Measurements from ENCODE around the gene ZNF148.

ZNF148 gene

DNA sequence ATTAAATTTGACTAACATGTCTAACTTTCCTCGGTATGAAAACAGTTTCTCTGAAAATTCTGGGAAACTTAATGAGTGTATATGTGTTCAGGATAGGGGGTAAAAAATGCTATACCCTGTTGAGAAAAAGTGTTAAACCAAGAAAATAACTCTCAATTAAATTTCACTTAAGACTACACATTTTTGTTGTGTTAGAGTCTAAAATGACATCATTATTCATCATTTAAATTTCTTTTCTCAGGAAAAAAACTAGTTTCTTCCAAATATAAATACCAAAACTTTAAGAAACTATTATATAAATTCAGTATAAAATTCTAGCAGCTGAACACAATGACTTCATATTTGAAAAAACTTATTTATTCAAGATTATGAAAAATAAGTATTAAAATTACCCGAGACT lies 52.2 kb downstream of the ZNF148 start:
- no peak for DNase-seq (ENCODE audit: low read depth, low spot score)
- TF ChIP-seq, protein P1, sequence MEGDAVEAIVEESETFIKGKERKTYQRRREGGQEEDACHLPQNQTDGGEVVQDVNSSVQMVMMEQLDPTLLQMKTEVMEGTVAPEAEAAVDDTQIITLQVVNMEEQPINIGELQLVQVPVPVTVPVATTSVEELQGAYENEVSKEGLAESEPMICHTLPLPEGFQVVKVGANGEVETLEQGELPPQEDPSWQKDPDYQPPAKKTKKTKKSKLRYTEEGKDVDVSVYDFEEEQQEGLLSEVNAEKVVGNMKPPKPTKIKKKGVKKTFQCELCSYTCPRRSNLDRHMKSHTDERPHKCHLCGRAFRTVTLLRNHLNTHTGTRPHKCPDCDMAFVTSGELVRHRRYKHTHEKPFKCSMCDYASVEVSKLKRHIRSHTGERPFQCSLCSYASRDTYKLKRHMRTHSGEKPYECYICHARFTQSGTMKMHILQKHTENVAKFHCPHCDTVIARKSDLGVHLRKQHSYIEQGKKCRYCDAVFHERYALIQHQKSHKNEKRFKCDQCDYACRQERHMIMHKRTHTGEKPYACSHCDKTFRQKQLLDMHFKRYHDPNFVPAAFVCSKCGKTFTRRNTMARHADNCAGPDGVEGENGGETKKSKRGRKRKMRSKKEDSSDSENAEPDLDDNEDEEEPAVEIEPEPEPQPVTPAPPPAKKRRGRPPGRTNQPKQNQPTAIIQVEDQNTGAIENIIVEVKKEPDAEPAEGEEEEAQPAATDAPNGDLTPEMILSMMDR (IDR thresholded peaks at IDR 0.05; ENCODE audit: low read depth, low read length), result no peak
- in situ Hi-C loops (cut with HindIII; ENCODE audit: low sequenced_read_pairs), result no loop called here
- no peak overlapping the region for H3K4me3 ChIP-seq (ENCODE audit: low read depth, low read length)

DNA sequence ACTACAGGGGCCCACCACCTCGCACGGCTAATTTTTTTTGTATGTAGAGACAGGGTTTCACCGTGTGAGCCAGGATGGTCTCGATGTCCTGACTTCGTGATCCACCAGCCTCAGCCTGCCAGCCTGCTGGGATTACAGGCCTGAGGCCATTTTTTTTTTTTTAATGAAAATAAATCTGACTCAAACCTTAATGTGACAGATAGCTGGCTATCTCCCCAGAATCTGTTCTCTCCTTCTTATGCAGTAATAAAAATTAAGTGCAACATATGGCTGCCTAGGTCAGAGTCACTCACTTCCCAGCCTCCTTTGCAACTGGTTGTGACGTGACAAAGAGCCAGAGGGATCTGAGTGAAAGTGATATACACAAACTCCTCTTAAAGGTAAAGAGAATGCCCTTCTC lies 53.0 kb downstream of the ZNF148 start:
- DNase-seq (ENCODE audit: low read depth, low spot score), result peak; percentile 60
- no peak overlapping the region for H3K4me3 ChIP-seq (ENCODE audit: low read depth, low read length)
- TF ChIP-seq, protein P1 (IDR thresholded peaks at IDR 0.05; ENCODE audit: low read depth, low read length), result no peak
- in situ Hi-C loops (cut with HindIII; ENCODE audit: low sequenced_read_pairs), result no loop called here

DNA sequence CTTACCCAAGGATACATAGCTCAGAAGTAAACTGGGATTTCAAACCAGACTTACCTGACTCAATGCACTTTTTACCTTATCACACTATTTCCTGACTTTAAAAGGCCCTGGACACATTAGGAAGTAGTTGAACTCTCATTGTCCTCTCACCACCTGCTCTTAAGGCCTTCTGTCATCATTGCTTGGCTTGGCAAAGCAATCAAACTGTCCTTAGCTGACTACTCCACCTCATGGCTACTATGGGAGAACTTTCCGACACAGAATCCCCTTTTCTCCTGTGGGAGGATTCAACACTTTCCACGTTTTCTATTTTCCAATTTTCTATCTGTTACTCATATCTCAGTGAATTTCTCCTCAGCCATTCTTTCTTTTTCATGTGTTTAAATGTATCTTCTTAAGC lies 55.4 kb downstream of the ZNF148 start:
- TF ChIP-seq, protein P1 (IDR thresholded peaks at IDR 0.05; ENCODE audit: low read depth, low read length), result no peak
- in situ Hi-C loops (cut with HindIII; ENCODE audit: low sequenced_read_pairs), result no loop called here
- no peak for DNase-seq (ENCODE audit: low read depth, low spot score)
- no peak overlapping the region for H3K4me3 ChIP-seq (ENCODE audit: low read depth, low read length)

DNA sequence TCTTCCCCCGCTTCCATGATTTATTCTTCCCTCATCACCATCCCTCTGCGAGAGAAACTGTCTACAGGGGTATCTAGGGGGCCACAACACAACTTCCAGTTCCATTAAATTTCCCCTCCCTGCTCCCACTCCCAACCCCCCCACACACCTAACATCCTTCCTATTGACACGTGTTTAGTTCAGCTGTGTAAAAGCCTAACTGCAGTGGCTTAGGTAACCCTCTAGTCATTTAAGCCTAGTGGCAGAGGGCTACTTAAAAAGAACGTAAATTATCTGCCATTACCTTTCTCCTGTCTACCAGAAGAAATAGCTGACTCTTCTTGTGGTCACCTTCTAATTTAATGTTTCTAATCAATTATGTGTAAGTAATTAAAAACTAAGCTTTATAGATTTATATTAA lies 56.3 kb downstream of the ZNF148 start:
- H3K4me3 ChIP-seq (ENCODE audit: low read depth, low read length), result no peak overlapping the region
- in situ Hi-C loops (cut with HindIII; ENCODE audit: low sequenced_read_pairs), result no loop called here
- TF ChIP-seq, protein P1 (IDR thresholded peaks at IDR 0.05; ENCODE audit: low read depth, low read length), result no peak
- no peak for DNase-seq (ENCODE audit: low read depth, low spot score)

DNA sequence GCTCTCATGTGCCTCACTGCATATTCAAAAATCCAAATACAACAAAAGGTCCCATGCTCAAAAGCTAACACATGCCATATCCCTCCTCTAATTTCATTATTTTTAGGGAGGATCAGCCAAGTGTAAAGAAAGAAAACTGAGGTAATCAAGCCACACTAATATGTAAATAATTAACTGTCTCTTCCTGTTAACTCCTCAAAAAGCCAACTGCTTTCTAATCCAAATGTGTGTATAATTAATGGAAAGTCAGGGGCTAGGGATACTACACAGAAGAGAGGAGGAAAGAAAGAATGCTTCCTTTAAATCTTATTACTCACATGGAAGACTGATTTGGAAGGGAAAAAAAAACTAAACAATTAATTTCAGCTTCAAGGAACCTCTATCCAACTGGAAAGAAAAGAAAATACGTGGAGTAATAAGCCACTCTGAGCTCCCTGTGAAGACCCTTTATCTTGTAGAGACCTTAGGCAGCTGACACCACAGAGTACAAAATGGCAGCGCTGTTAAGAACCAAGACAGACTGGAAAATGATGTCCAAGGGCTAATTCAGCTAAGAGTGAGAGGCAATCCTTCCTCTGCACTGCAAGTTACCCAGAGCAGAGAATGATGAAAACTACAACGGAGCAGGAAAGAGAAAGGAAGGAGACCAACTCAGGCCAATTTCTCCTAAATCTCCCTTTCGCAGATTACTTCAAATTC lies 56.8 kb downstream of the ZNF148 start:
- in situ Hi-C loops (cut with HindIII; ENCODE audit: low sequenced_read_pairs), result no loop called here
- H3K4me3 ChIP-seq (ENCODE audit: low read depth, low read length), result no peak overlapping the region
- no peak for DNase-seq (ENCODE audit: low read depth, low spot score)
- TF ChIP-seq, protein P1 (IDR thresholded peaks at IDR 0.05; ENCODE audit: low read depth, low read length), result no peak

DNA sequence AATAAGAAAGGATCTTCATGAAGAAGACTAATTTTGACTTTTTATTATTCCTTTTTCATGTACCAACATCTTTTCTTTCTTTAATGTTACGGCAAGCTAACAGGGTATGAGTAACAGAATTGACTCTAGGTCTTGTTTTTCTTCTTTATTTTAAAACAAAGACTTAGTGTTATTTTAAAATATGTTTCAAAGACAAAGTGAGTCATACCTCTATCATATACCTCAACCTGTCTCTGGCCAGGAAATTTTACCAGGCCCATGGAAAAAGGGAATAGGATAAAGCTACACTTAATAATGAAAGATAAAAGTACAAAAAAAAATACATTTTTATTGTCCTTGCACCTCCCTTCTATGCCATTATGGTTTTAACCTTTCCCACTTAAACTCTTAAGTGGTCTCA lies 57.4 kb downstream of the ZNF148 start:
- no peak overlapping the region for H3K4me3 ChIP-seq (ENCODE audit: low read depth, low read length)
- in situ Hi-C loops (cut with HindIII; ENCODE audit: low sequenced_read_pairs), result no loop called here
- DNase-seq (ENCODE audit: low read depth, low spot score), result peak; percentile 43
- TF ChIP-seq, protein P1 (IDR thresholded peaks at IDR 0.05; ENCODE audit: low read depth, low read length), result no peak

Data from astrocyte of the spinal cord (primary cell).